ENCODE measurements around the gene HACD4.

DNA sequence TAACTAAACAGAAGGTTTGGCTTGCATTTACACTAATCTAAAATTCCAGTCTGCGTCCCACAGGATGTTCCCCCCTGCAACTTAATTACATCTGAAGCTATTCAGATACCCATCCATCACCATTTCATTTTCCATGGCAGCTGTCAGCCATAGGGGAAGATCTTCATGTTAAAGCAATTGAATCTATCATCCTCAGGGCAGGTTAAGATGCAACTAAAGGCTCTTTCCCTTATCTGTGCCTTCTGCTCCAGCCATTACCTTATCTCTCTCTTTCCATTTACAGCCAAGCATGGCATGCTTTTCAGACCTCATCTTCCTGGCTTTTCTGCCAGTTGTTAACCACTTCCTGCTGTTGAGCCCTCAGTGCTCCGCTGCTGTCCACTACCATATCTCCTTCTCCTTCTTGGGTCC is 15.8 kb upstream of the HACD4 start:
- no peak for TF ChIP-seq CTCF (IDR thresholded peaks at IDR 0.05)
- TF ChIP-seq POLR2A (IDR thresholded peaks at IDR 0.05), result no peak
